CD14-positive monocyte (primary cell): Measurements from ENCODE around the gene CD4. TPM values are rescaled to one million over a fixed set of nuclear protein-coding genes. Genes with fewer than 3 reads are reported as not detected.

Experiments used
- DNase-seq, 3 donors: peaks; one replicate each; pipeline ENCODE4 v3.0.0-alpha.2; 2011 to 2022
- H2AFZ ChIP-seq: 2 replicates; pipeline ENCODE4 v1.6.0; 2012; ENCODE audit warnings: mild to moderate bottlenecking, low read depth, low read length, inconsistent platforms; ENCODE audit not compliant: insufficient read depth, poor library complexity, severe bottlenecking
- H3K27ac ChIP-seq, 2 donors: 1 replicate in 1 of 2; 2 replicates in 1 of 2; pipeline ENCODE4 v1.5.1; 2012 to 2013; ENCODE audit warnings: low read length in 2 of 2, control low read depth in 1 of 2, inconsistent platforms in 1 of 2, low read depth in 1 of 2, mild to moderate bottlenecking in 1 of 2
- H3K27me3 ChIP-seq, 2 donors: one replicate each; pipeline versions ENCODE4 v1.6.0 to v1.6.1; 2011 to 2013; ENCODE audit warnings: low read length in 2 of 2; ENCODE audit not compliant: control insufficient read depth in 2 of 2, insufficient read depth in 2 of 2
- H3K36me3 ChIP-seq, 2 donors: replicated peaks in 1 of 2; 1 replicate in 1 of 2; 2 replicates in 1 of 2; pipeline versions ENCODE4 v1.5.1 to v1.6.1; 2012 to 2013; ENCODE audit warnings: low read length in 2 of 2, control low read depth in 1 of 2, inconsistent platforms in 1 of 2, mild to moderate bottlenecking in 1 of 2; ENCODE audit not compliant: insufficient read depth in 2 of 2, control insufficient read depth in 1 of 2
- H3K4me1 ChIP-seq, 2 donors: 1 replicate in 1 of 2; 2 replicates in 1 of 2; pipeline versions ENCODE4 v1.5.1 to v1.6.1; 2012 to 2013; ENCODE audit warnings: low read length in 2 of 2, control low read depth in 1 of 2, inconsistent platforms in 1 of 2, mild to moderate bottlenecking in 1 of 2, moderate library complexity in 1 of 2; ENCODE audit not compliant: insufficient read depth in 2 of 2, control insufficient read depth in 1 of 2
- H3K4me2 ChIP-seq: replicated peaks from 2 replicates; pipeline ENCODE3; 2012; ENCODE audit warnings: low read length, moderate library complexity, mild to moderate bottlenecking; ENCODE audit not compliant: poor library complexity, severe bottlenecking; ENCODE audit errors: extremely low read depth
- H3K4me3 ChIP-seq, 3 experiments: fragments of 200-600 bp in 1 of 3; sonication (generic) in 1 of 3; replicated peaks in 1 of 3; 1 replicate in 2 of 3; 2 replicates in 1 of 3; pipeline ENCODE4 v1.5.1; 2011 to 2013; ENCODE audit warnings: low read length in 3 of 3, mild to moderate bottlenecking in 3 of 3, control low read depth in 2 of 3, low read depth in 2 of 3, inconsistent platforms in 1 of 3, moderate library complexity in 1 of 3
- H3K79me2 ChIP-seq: 2 replicates; pipeline ENCODE4 v1.6.0; 2012; ENCODE audit warnings: mild to moderate bottlenecking, control low read depth, inconsistent platforms, low read length, moderate library complexity; ENCODE audit not compliant: insufficient read depth
- H3K9ac ChIP-seq: 2 replicates; pipeline ENCODE4 v1.6.0; 2017; ENCODE audit warnings: low read length, mild to moderate bottlenecking; ENCODE audit not compliant: insufficient read depth, poor library complexity, severe bottlenecking
- H3K9me3 ChIP-seq, 2 donors: replicated peaks in 1 of 2; 1 replicate in 1 of 2; 2 replicates in 1 of 2; pipeline versions ENCODE4 v1.5.1 to v1.6.1; 2012 to 2013; ENCODE audit warnings: low read length in 2 of 2, control low read depth in 1 of 2; ENCODE audit not compliant: control insufficient read depth in 1 of 2, insufficient read depth in 1 of 2
- H4K20me1 ChIP-seq: 2 replicates; pipeline ENCODE4 v1.6.0; 2012; ENCODE audit warnings: mild to moderate bottlenecking, low read length, control low read depth, moderate library complexity; ENCODE audit not compliant: insufficient read depth
- H3K27ac Mint-ChIP-seq, 7 donors: one replicate each; pipeline ENCODE4 v1.8.0; 2020; ENCODE audit warnings: mild to moderate bottlenecking in 7 of 7, mixed read lengths in 7 of 7, moderate library complexity in 6 of 7, inconsistent platforms in 2 of 7
- H3K27me3 Mint-ChIP-seq, 3 donors: one replicate each; pipeline ENCODE4 v1.8.0; 2021 to 2022; ENCODE audit warnings: low read depth in 3 of 3, mild to moderate bottlenecking in 3 of 3, mixed read lengths in 3 of 3, moderate library complexity in 3 of 3, inconsistent platforms in 1 of 3
- H3K36me3 Mint-ChIP-seq, 2 donors: one replicate each; pipeline ENCODE4 v1.8.0; 2020; ENCODE audit warnings: mixed read lengths in 2 of 2, inconsistent platforms in 1 of 2, mild to moderate bottlenecking in 1 of 2
- H3K4me1 Mint-ChIP-seq: one replicate; pipeline ENCODE4 v1.8.0; 2020; ENCODE audit warnings: mild to moderate bottlenecking, mixed read lengths
- H3K4me3 Mint-ChIP-seq, 2 donors: one replicate each; pipeline ENCODE4 v1.8.0; 2020; ENCODE audit warnings: mild to moderate bottlenecking in 2 of 2, mixed read lengths in 2 of 2, moderate library complexity in 1 of 2
- H3K9me3 Mint-ChIP-seq, 7 donors: one replicate each; pipeline ENCODE4 v1.8.0; 2020 to 2022; ENCODE audit warnings: mixed read lengths in 7 of 7, mild to moderate bottlenecking in 6 of 7, moderate library complexity in 6 of 7, inconsistent platforms in 2 of 7
- CTCF ChIP-seq: fragments of 200-600 bp; IDR thresholded peaks from one replicate; pipeline ENCODE4 v1.8.0; 2022; ENCODE audit warnings: antibody characterized with exemption, mild to moderate bottlenecking
- WGBS: methylation state at CpG from one replicate; pipeline ENCODE4 v1.1.5; 2013; ENCODE audit warnings: missing lambda C conversion rate; ENCODE audit not compliant: insufficient coverage; 5-methylcytosine and 5-hydroxymethylcytosine counted together
- intact Hi-C, 2 donors: fragments of 100-400 bp; cut with micrococcal nuclease; formaldehyde crosslinking; loops; one replicate each; pipeline versions ENCODE4 v1.15.0 to v1.15.1; 2023
- polyA plus RNA-seq, 3 donors: library from polyadenylated mRNA; depleted of rRNA in 1 of 3; unstranded in 2 of 3; stranded (reverse) in 1 of 3; fragments of 300-500 nt in 2 of 3; fragments of >200 nt in 1 of 3; fragmentation: Illumina TruSeq in 2 of 3; gene quantifications; 1 replicate in 2 of 3; 2 replicates in 1 of 3; pipeline ENCODE4 v1.2.3, GENCODE V29; 2012 to 2021

CD4 gene
- polyA plus RNA-seq, 3 donors = 261 to 371 (median 269) TPM

DNA sequence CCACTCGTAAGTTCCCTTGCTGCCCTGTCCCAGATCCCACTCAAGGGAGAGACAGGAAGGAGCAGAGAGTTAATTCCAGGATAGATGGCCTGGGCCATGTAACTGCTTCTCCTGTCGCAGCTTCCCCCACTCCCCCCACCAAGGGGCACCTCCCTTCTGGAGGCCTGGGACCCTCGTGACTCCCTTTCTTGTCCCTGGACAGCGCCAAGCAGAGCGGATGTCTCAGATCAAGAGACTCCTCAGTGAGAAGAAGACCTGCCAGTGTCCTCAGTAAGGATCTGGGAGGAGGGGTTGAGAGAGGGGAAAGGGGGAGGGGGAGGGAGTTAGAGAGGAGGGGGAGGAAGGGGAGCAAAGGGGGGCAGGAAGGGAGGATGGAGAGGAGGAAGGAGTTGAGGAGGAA, 29.3 kb downstream of the CD4 start:
- peaks cover 60 to 66% of the 10 kb centered on the region in 2 donors for H3K36me3 Mint-ChIP-seq
- peaks cover 60 to 66% of the 10 kb centered on the region in 2 donors for H3K36me3 ChIP-seq
- no peak overlapping the region for H3K4me3 Mint-ChIP-seq

More for the DNA sequence above, 29.3 kb downstream of the CD4 start:
- Histone ChIP-seq H3K79me2 (peaks cover 5% of the 10 kb centered on the region), H3K27me3 (peaks cover 0 to 6% of the 10 kb centered on the region in 2 donors), H3K9ac (no peak overlapping the region), H3K4me3 (no peak overlapping the region), H3K4me2 (no peak overlapping the region), H2AFZ (no peak overlapping the region), H3K4me1 (peaks cover 20 to 38% of the 10 kb centered on the region in 2 donors), H3K9me3 (no peaks in the 10 kb centered on the region), H4K20me1 (peaks cover 56% of the 10 kb centered on the region), H3K27ac (no peak overlapping the region)
- Mint-ChIP-seq H3K27me3 (peaks cover 3 to 11% (median 7%) of the 10 kb centered on the region in 3 donors), H3K27ac (no peak overlapping the region), H3K9me3 (peaks cover 0 to 2% (median 0%) of the 10 kb centered on the region in 7 donors), H3K4me1 (peaks cover 34% of the 10 kb centered on the region)
- intact Hi-C loops = no loop called here
- peak in 1 of 3 donors; percentile 1 for DNase-seq
- WGBS = 92% methylated on average over 4 of the region's 5 CpGs
- TF ChIP-seq CTCF = no peak
